Neural crest cell (in vitro differentiated cells): ENCODE results near the gene F10. TPM values are rescaled to one million over a fixed set of nuclear protein-coding genes. Genes with fewer than 3 reads are reported as not detected.

Source experiments
- DNase-seq: peaks from one replicate; pipeline ENCODE4 v3.0.0; 2021; ENCODE audit warnings: low read depth, mixed read lengths, low spot score
- H3K27ac Mint-ChIP-seq: one replicate; pipeline ENCODE4 v1.8.0; 2021; ENCODE audit warnings: mild to moderate bottlenecking, mixed read lengths; ENCODE audit not compliant: unreplicated experiment
- H3K27me3 Mint-ChIP-seq: 2 replicates; pipeline ENCODE4 v1.8.0; 2021; ENCODE audit warnings: low read depth, mild to moderate bottlenecking, mixed read lengths
- H3K36me3 Mint-ChIP-seq: 2 replicates; pipeline ENCODE4 v1.8.0; 2021; ENCODE audit warnings: low read depth, mild to moderate bottlenecking, mixed read lengths
- H3K4me1 Mint-ChIP-seq: 2 replicates; pipeline ENCODE4 v1.8.0; 2021; ENCODE audit warnings: mixed read lengths
- H3K4me3 Mint-ChIP-seq: one replicate; pipeline ENCODE4 v1.8.0; 2021; ENCODE audit warnings: mild to moderate bottlenecking, mixed read lengths
- H3K9me3 Mint-ChIP-seq: 2 replicates; pipeline ENCODE4 v1.8.0; 2021; ENCODE audit warnings: mixed read lengths
- total RNA-seq: library from RNA; stranded (reverse); gene quantifications from 2 replicates; pipeline ENCODE4 v1.2.1, GENCODE V29; 2021
- TF ChIP-seq, protein P1 (sequence below): fragments of 200-600 bp; sonication (generic); conservative IDR thresholded peaks from 2 replicates; pipeline ENCODE4 v1.5.0; 2021; ENCODE audit warnings: antibody characterized with exemption, mild to moderate bottlenecking

The F10 gene
- total RNA-seq, 1 donor from 2014 or later: 0.89 TPM

GRCh38 chr13:113119166-113119821 lies 3.3 kb upstream of the F10 start:
- DNase-seq: no peak
- Mint-ChIP-seq H3K4me3 (no peak overlapping the region), H3K27me3 (peaks cover 6% of the 10 kb centered on the region), H3K36me3 (no peaks in the 10 kb centered on the region), H3K27ac (no peak overlapping the region), H3K4me1 (peaks cover 12% of the 10 kb centered on the region), H3K9me3 (no peaks in the 10 kb centered on the region)
- TF ChIP-seq, protein P1, sequence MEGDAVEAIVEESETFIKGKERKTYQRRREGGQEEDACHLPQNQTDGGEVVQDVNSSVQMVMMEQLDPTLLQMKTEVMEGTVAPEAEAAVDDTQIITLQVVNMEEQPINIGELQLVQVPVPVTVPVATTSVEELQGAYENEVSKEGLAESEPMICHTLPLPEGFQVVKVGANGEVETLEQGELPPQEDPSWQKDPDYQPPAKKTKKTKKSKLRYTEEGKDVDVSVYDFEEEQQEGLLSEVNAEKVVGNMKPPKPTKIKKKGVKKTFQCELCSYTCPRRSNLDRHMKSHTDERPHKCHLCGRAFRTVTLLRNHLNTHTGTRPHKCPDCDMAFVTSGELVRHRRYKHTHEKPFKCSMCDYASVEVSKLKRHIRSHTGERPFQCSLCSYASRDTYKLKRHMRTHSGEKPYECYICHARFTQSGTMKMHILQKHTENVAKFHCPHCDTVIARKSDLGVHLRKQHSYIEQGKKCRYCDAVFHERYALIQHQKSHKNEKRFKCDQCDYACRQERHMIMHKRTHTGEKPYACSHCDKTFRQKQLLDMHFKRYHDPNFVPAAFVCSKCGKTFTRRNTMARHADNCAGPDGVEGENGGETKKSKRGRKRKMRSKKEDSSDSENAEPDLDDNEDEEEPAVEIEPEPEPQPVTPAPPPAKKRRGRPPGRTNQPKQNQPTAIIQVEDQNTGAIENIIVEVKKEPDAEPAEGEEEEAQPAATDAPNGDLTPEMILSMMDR: no peak

- DNase-seq: no peak
- Mint-ChIP-seq H3K27me3 (peaks cover 3% of the 10 kb centered on the region), H3K9me3 (no peaks in the 10 kb centered on the region), H3K4me3 (no peak overlapping the region), H3K36me3 (no peaks in the 10 kb centered on the region), H3K4me1 (peaks cover 12% of the 10 kb centered on the region), H3K27ac (no peak overlapping the region)
- TF ChIP-seq, protein P1: no peak
Observed at GRCh38 chr13:113119822-113120189, 2.8 kb upstream of the F10 start.

DNA sequence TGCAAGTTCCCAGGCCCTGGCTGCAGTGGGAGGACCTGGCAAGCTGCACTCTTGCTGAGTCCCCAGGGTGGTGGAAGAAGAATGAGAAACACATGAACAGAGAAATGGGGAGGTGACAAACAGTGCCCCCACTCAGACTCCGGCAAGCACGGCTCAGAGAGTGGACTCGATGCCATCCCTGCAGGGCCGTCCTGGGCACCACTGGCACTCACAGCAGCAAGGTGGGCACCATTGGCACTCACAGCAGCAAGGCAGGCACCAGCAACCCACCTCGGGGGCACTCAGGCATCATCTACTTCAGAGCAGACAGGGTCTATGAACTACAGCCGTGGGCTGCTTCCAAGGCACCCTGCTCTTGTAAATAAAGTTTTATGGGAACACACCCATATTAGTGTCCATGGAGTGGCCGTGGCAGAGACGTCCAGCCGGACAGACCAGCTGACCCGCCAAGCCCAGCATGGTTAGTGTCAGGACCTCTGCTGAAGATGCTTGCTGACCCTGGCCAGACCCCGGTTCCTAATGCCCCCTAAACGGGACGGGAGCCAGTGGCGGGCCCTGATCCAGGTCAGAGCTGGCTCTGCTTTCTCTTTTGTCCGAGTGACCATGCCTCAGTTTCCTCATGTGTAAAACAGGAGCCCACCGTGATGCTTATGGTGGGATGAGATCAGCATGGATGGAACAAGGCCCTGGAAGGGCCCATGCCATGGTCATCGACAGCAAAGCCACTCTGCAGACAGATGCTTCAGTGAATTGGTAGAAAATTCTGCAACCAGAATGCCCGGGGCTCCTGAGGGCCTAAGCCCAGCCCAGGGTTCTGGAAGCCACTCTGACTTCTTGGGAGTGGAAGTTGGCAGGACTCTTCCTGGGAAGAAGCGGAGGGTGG lies 2.1 kb upstream of the F10 start:
- TF ChIP-seq, protein P1: no peak
- Mint-ChIP-seq H3K9me3 (no peaks in the 10 kb centered on the region), H3K27ac (no peak overlapping the region), H3K4me1 (peaks cover 12% of the 10 kb centered on the region), H3K4me3 (no peak overlapping the region), H3K36me3 (no peaks in the 10 kb centered on the region), H3K27me3 (peaks cover 3% of the 10 kb centered on the region)
- no peak for DNase-seq

- H3K4me1 Mint-ChIP-seq: peaks cover 12% of the 10 kb centered on the region
- H3K9me3 Mint-ChIP-seq: no peaks in the 10 kb centered on the region
- peak overlapping the region; percentile 35 for H3K27ac Mint-ChIP-seq
- H3K4me3 Mint-ChIP-seq: no peak overlapping the region
- no peak for DNase-seq
- H3K27me3 Mint-ChIP-seq: peaks cover 3% of the 10 kb centered on the region
- no peaks in the 10 kb centered on the region for H3K36me3 Mint-ChIP-seq
- TF ChIP-seq, protein P1: no peak
Observed at GRCh38 chr13:113121183-113121927, 1.2 kb upstream of the F10 start.

- no peak for DNase-seq
- peaks cover 3% of the 10 kb centered on the region for H3K27me3 Mint-ChIP-seq
Observed at GRCh38 chr13:113121928-113122471, 599 bp upstream of the F10 start.

More at GRCh38 chr13:113121928-113122471, 599 bp upstream of the F10 start:
- H3K9me3 Mint-ChIP-seq: no peaks in the 10 kb centered on the region
- H3K27ac Mint-ChIP-seq: no peak overlapping the region
- TF ChIP-seq, protein P1: no peak
- no peaks in the 10 kb centered on the region for H3K36me3 Mint-ChIP-seq
- H3K4me1 Mint-ChIP-seq: peaks cover 12% of the 10 kb centered on the region
- no peak overlapping the region for H3K4me3 Mint-ChIP-seq
